GM12874 (cell line): ENCODE results near the gene CACNA2D4.

Source experiments
- CTCF ChIP-seq: IDR thresholded peaks from 2 replicates; pipeline ENCODE4 v1.5.1; 2011; ENCODE audit warnings: low read depth, mild to moderate bottlenecking, control low read depth, low read length, moderate library complexity; ENCODE audit not compliant: insufficient read depth

The CACNA2D4 gene

GRCh38 chr12:1795785-1796514 is 122.5 kb downstream of the CACNA2D4 start:
- peak; percentile 94 for TF ChIP-seq CTCF

GRCh38 chr12:1795221-1795784 is 123.1 kb downstream of the CACNA2D4 start:
- no peak for TF ChIP-seq CTCF

GRCh38 chr12:1794440-1795090 is 123.9 kb downstream of the CACNA2D4 start:
- no peak for TF ChIP-seq CTCF

GRCh38 chr12:1793426-1794210 is 124.8 kb downstream of the CACNA2D4 start:
- no peak for TF ChIP-seq CTCF

- no peak for TF ChIP-seq CTCF
Measured at GRCh38 chr12:1792406-1792805, 126.0 kb downstream of the CACNA2D4 start.

GRCh38 chr12:1791104-1791841 is 127.2 kb downstream of the CACNA2D4 start:
- TF ChIP-seq CTCF: peak; percentile 68
